ENCODE data around the gene PSORS1C1.

DNA sequence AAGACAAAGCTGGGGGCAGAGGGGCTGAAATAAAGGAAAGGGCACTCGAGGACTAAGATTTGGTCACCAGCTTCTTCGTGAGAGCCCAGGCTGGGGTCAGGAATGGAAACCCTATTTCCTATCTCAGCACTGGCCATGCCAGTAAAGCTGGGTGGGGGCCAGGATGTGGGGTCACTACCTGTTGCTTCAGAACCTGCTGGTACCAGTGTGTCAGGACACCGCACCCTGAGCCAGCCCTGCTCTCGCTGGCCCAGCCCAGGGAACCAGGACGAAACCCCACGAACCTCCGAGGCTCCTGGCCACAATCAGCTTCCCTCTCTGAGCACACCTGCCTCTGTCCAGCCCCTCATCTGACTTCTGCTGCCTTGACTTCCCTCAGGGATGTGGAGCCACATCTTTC, 3.6 kb downstream of the PSORS1C1 start:
- no peak for TF ChIP-seq CTCF (IDR thresholded peaks at IDR 0.05; ENCODE audit: low read depth, low read length)
- no peak for TF ChIP-seq EZH2phosphoT487 (IDR thresholded peaks at IDR 0.05; ENCODE audit: low read depth)

Measured in OCI-LY3 (cell line).